Neural cell (in vitro differentiated cells): ENCODE measurements around the gene MIAT.

Source experiments
- CTCF ChIP-seq: fragments of 450-650 bp; IDR thresholded peaks from 2 replicates; pipeline ENCODE4 v1.5.1; 2014; ENCODE audit warnings: antibody characterized with exemption, mild to moderate bottlenecking, moderate library complexity; ENCODE audit not compliant: poor library complexity, severe bottlenecking
- EP300 ChIP-seq: fragments of 450-650 bp; conservative IDR thresholded peaks from 2 replicates; pipeline ENCODE4 v1.6.1; 2014; ENCODE audit warnings: antibody characterized with exemption, mild to moderate bottlenecking, moderate library complexity; ENCODE audit not compliant: poor library complexity, severe bottlenecking
- MXI1 ChIP-seq: fragments of 450-650 bp; conservative IDR thresholded peaks from 2 replicates; pipeline ENCODE4 v1.6.1; 2014; ENCODE audit warnings: antibody characterized with exemption, mild to moderate bottlenecking; ENCODE audit not compliant: poor library complexity, severe bottlenecking
- REST ChIP-seq: IDR thresholded peaks from 2 replicates; pipeline ENCODE4 v1.6.1; 2012; ENCODE audit warnings: borderline replicate concordance

GRCh38 chr22:26707581-26707980 is 50.2 kb downstream of the MIAT start:
- TF ChIP-seq MXI1 (no peak), EP300 (no peak), CTCF (no peak), REST (no peak)
